Measurements from ENCODE around the gene SOX10.

The SOX10 gene

GRCh38 chr22:37931893-37932389 lies 52.4 kb downstream of the SOX10 start:
- in situ Hi-C loops (cut with MboI; ENCODE audit: low sequenced_read_pairs): no loop called here

GRCh38 chr22:37930952-37931440 lies 53.4 kb downstream of the SOX10 start:
- in situ Hi-C loops (cut with MboI; ENCODE audit: low sequenced_read_pairs): no loop called here

- in situ Hi-C loops (cut with MboI; ENCODE audit: low sequenced_read_pairs): no loop called here
These were observed 53.9 kb downstream of the SOX10 start for GRCh38 chr22:37930270-37930951.

GRCh38 chr22:37929390-37929789 lies 55.0 kb downstream of the SOX10 start:
- in situ Hi-C loops (cut with MboI; ENCODE audit: low sequenced_read_pairs): no loop called here

GRCh38 chr22:37927637-37927936 lies 56.8 kb downstream of the SOX10 start:
- in situ Hi-C loops (cut with MboI; ENCODE audit: low sequenced_read_pairs): no loop called here

GRCh38 chr22:37926771-37927636 lies 57.4 kb downstream of the SOX10 start:
- in situ Hi-C loops (cut with MboI; ENCODE audit: low sequenced_read_pairs): no loop called here

- in situ Hi-C loops (cut with MboI; ENCODE audit: low sequenced_read_pairs): no loop called here
These were observed 58.0 kb downstream of the SOX10 start for GRCh38 chr22:37926358-37926757.

GRCh38 chr22:37925767-37926166 lies 58.6 kb downstream of the SOX10 start:
- in situ Hi-C loops (cut with MboI; ENCODE audit: low sequenced_read_pairs): no loop called here

- in situ Hi-C loops (cut with MboI; ENCODE audit: low sequenced_read_pairs): no loop called here
These were observed 59.0 kb downstream of the SOX10 start for GRCh38 chr22:37925330-37925729.

GRCh38 chr22:37924386-37925065 lies 59.8 kb downstream of the SOX10 start:
- in situ Hi-C loops (cut with MboI; ENCODE audit: low sequenced_read_pairs): no loop called here

GRCh38 chr22:37923927-37924326 lies 60.4 kb downstream of the SOX10 start:
- in situ Hi-C loops (cut with MboI; ENCODE audit: low sequenced_read_pairs): no loop called here
